Urothelium cell line (cell line): ENCODE data around the gene STIM2.
"Not testable (repeated sequence)": the region's sequence is repeated elsewhere in the genome, so short reads cannot be mapped to it uniquely, and the experiment has no call there.

Experiments
- DNase-seq: peaks from one replicate; pipeline ENCODE4 v3.0.0; 2011; ENCODE audit warnings: low spot score, mixed read lengths
- FAIRE-seq: peaks from 2 replicates; lab custom pipeline; 2011; peaks lifted over from hg19 to GRCh38; lab: Jason Lieb, UNC

Gene STIM2

GRCh38 chr4:26947318-26947717 lies 86.7 kb downstream of the STIM2 start:
- DNase-seq (no peak), FAIRE-seq (no peak)

- no peak for FAIRE-seq
Observed at GRCh38 chr4:26950446-26950845, 89.8 kb downstream of the STIM2 start.

DNA sequence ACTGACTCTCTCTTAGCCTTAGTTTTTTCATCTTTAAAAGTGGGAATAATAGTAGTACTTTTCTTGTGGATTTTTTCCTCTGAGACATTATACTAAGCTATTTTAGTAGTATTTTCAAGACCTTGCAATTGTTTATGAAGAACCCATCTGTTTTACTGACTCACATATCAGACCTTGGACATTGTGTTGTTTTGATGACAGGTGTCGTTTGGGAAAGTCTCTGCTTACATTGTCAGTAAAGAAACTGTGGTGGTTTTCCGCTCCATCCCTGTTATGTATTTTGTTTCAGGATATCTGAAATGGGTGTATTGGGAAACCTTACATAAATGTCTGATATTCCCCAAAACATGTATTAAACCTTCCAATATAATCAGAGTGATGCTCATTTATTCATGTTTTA lies 92.2 kb downstream of the STIM2 start:
- FAIRE-seq (no peak), DNase-seq (no peak)

More at GRCh38 chr4:26950446-26950845, 89.8 kb downstream of the STIM2 start:
- DNase-seq: no peak

DNA sequence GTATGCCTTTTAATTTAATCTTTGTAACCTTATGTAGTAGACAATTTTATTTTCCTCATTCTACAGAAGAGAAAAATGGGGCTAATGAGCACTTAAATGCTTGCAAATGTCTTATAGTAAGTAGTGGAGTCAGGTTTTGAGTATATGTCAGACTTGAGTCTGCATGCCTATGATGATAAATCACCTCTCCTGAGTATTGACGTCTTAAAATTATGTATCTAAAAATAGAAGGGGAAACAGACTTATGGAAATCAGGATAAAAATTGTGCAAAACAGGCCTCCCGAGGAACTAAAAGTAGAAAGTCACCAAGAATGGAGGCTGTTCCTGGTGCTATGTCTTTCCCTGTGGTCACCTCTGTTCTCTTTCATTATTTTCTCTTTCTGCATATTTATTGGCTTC lies 92.7 kb downstream of the STIM2 start:
- FAIRE-seq (no peak), DNase-seq (no peak)

DNA sequence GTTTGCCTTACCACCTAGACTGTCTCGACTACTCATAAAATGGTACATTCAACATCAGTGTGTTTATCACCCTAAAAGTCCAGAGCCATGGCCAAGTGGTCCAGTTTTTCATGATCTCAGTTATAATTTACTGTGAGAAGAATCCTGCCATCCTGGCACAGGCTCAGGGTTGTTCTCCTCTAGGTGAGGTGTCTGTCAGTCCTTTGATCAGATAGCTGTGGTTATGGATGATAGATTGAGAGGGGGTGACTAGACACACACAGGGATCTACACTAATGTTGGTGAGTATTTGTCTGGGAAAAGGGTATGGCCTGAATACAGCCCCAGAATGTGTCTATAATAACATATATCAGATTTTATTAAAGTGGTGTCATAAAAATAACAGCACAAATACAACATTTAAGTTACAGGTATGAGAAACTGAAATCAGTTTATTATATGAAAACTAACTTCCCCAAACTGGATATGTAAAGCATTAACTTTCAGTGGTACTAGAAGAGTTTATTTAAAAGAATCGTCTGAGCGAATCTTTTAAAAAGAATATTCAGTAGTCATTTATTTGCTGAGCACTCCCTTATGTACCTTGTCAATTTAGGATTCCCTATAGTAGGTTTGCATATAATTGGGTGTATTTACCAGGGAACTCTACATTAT lies 93.3 kb downstream of the STIM2 start:
- FAIRE-seq: no peak
- DNase-seq: no peak

DNA sequence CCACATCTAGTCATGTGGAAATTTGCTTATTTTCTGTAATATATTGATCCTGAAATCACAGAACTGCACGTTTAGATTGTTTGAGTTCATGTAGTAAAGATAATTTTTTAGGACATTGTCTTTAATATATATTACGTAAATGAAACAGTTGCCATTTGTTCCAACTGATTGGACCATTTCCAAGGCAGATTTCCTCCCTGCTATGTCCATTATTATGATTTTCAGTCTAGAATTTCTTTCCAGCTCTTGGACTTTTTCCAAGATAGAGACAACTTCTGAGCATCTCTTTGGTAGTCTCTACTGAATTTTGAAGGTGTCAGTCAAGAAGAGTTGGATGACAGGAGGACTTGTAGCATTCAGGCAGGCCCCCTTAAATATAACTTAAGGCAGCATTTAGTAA lies 94.6 kb downstream of the STIM2 start:
- DNase-seq: no peak
- FAIRE-seq: no peak

- FAIRE-seq: no peak
Observed at GRCh38 chr4:26958925-26959653, 98.4 kb downstream of the STIM2 start.

DNA sequence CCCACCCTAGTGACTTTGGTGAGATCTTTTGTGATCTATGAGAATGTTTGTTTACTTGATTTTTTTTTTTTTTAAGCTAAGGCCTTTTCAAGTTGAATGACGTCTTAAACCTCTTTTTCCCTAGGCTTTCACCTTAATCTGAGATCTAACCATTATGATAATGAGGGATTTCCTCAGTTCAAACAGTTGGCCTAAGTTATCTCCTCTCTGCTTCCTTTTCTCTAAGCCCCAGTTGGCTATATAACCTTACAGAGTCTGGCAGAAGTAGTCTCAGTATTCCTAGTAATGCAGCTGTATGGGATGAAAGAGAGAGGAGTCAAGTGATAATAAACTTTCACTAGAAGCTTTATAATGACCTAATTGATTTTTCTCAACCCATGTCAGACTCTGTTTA lies 99.0 kb downstream of the STIM2 start:
- FAIRE-seq (no peak), DNase-seq (no peak)

More at GRCh38 chr4:26958925-26959653, 98.4 kb downstream of the STIM2 start:
- no peak for DNase-seq

- DNase-seq (no peak), FAIRE-seq (no peak)
Observed at GRCh38 chr4:26962720-26963119, 102.1 kb downstream of the STIM2 start.

DNA sequence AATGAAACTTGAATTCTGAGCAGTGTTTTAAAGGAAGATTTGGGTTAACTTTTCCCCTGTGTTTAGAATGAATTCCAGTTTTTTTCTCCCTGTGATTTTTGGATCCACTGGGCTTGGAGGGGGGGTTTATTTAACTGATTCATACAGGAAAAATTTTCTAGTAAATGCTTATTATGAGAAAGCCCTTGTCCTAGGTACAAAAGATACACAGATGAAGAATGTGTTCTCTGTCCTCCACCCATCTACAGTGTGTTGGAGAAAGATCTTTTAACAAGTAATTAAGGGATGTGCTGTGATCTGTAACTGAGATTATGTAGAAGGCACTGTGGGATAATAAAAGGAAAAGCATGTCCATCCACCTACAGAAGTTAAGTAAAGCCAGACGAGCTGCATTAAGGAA lies 103.9 kb downstream of the STIM2 start:
- no peak for FAIRE-seq
- DNase-seq: no peak

DNA sequence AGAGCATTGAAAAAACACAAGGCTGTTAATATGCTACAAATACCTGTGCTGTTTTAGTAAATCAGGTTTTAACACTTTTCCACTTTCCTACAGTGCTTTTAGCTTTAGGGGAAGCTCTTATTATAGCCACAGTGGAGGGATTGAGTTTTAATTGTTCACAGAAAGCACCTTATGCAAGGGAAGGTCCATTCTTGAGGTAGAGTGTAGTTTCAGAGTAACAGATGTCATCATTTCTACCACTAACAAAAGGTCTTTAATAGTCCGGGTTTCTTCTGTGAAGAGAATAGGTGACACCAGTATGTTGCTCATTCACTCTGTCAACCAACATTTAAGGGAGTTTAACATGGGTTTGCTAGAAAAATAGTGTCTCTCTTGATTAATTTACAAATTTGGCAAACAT lies 104.4 kb downstream of the STIM2 start:
- no peak for DNase-seq
- no peak for FAIRE-seq

GRCh38 chr4:26975464-26976181 lies 115.0 kb downstream of the STIM2 start:
- DNase-seq, FAIRE-seq: not testable (repeated sequence)

- DNase-seq (no peak), FAIRE-seq (no peak)
Observed at GRCh38 chr4:26978387-26979053, 117.9 kb downstream of the STIM2 start.

- DNase-seq (no peak), FAIRE-seq (no peak)
Observed at GRCh38 chr4:26984896-26985295, 124.3 kb downstream of the STIM2 start.

- FAIRE-seq (no peak), DNase-seq (no peak)
Observed at GRCh38 chr4:26985873-26986272, 125.2 kb downstream of the STIM2 start.

- DNase-seq (no peak), FAIRE-seq (no peak)
Observed at GRCh38 chr4:26987191-26987590, 126.5 kb downstream of the STIM2 start.

GRCh38 chr4:26991057-26991456 lies 130.4 kb downstream of the STIM2 start:
- DNase-seq (no peak), FAIRE-seq (no peak)

- DNase-seq (no peak), FAIRE-seq (no peak)
Observed at GRCh38 chr4:26992657-26993361, 132.2 kb downstream of the STIM2 start.

GRCh38 chr4:26993539-26993938 lies 132.9 kb downstream of the STIM2 start:
- no peak for DNase-seq
- no peak for FAIRE-seq

- FAIRE-seq: no peak
- DNase-seq: no peak
Observed at GRCh38 chr4:26993967-26994366, 133.3 kb downstream of the STIM2 start.

GRCh38 chr4:26995316-26995715 lies 134.7 kb downstream of the STIM2 start:
- DNase-seq (no peak), FAIRE-seq (no peak)
